ENCODE data around the gene PRKAG1.

PRKAG1 gene

GRCh38 chr12:49026101-49026500, 7.5 kb upstream of the PRKAG1 start:
- DNase-seq (ENCODE audit: low read depth in 2 of 2) = no peak
- no peak overlapping the region for H3K4me3 ChIP-seq (replicated peaks in 1 of 2; ENCODE audit: low read depth in 2 of 2, low read length in 2 of 2)
- TF ChIP-seq, protein P1, sequence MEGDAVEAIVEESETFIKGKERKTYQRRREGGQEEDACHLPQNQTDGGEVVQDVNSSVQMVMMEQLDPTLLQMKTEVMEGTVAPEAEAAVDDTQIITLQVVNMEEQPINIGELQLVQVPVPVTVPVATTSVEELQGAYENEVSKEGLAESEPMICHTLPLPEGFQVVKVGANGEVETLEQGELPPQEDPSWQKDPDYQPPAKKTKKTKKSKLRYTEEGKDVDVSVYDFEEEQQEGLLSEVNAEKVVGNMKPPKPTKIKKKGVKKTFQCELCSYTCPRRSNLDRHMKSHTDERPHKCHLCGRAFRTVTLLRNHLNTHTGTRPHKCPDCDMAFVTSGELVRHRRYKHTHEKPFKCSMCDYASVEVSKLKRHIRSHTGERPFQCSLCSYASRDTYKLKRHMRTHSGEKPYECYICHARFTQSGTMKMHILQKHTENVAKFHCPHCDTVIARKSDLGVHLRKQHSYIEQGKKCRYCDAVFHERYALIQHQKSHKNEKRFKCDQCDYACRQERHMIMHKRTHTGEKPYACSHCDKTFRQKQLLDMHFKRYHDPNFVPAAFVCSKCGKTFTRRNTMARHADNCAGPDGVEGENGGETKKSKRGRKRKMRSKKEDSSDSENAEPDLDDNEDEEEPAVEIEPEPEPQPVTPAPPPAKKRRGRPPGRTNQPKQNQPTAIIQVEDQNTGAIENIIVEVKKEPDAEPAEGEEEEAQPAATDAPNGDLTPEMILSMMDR (IDR thresholded peaks at IDR 0.05; ENCODE audit: low read depth, low read length) = no peak

DNA sequence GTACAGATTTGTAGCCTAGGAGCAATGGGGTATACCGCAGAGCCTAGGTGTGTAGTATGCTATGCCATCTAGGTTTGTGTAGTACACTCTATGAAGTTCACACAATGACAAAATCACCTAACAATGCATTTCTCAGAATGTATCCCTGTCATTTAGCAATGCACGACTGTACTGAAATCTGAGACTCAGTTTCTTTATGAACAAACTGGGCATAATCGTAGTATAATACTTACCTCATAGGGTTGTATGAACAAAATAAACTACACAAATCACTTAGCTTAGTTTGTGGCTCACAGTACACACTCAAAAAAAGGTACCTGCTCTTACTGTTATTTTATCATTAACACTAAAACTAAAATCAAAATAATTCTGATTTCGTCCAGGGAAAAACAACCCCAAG, 6.9 kb upstream of the PRKAG1 start:
- DNase-seq (ENCODE audit: low read depth in 2 of 2) = no peak
- TF ChIP-seq, protein P1 (IDR thresholded peaks at IDR 0.05; ENCODE audit: low read depth, low read length) = no peak
- H3K4me3 ChIP-seq (replicated peaks in 1 of 2; ENCODE audit: low read depth in 2 of 2, low read length in 2 of 2) = no peak overlapping the region

DNA sequence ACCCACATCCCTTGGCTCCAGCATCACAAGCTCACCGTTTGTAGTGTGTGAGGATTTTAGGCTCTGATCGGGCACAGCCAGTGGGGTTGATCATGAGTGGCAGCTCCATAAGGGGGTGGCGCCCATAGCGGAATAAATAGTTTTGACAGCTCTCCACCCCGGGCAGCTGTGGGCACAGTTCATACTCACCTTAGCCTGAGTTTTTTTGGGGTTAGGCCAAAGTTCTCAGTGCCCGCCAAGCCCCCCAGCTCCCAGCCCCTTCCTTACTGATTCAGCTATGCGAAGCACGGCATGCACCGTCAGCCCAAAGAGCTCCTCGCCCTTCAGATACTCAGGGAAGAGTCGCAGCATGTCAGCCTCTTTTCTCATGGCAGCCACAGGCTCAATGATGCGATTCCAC, 6.0 kb upstream of the PRKAG1 start:
- H3K4me3 ChIP-seq (replicated peaks in 1 of 2; ENCODE audit: low read depth in 2 of 2, low read length in 2 of 2) = no peak overlapping the region
- TF ChIP-seq, protein P1 (IDR thresholded peaks at IDR 0.05; ENCODE audit: low read depth, low read length) = no peak
- no peak for DNase-seq (ENCODE audit: low read depth in 2 of 2)

DNA sequence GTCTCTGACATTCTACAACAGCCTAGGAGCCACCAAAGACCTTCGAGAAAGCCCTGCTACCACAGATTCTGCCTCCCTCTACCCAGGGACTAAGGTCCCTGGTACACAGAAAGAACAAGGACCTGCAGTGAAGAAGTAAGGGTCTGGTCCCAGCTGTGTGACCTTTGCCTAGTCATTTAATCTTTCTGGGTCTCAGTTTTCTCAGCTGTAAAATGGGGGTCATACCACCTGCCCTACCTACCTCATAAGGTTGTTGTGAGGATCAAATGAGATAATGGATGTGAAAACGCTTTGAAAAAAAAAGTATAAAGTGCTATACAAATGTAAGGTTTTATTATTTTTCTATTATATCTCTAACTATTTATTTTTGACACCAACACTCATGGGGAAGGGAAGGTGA, 5.2 kb upstream of the PRKAG1 start:
- H3K4me3 ChIP-seq (replicated peaks in 1 of 2; ENCODE audit: low read depth in 2 of 2, low read length in 2 of 2) = no peak overlapping the region
- TF ChIP-seq, protein P1 (IDR thresholded peaks at IDR 0.05; ENCODE audit: low read depth, low read length) = no peak

GRCh38 chr12:49022558-49023178, 4.1 kb upstream of the PRKAG1 start:
- TF ChIP-seq, protein P1 (IDR thresholded peaks at IDR 0.05; ENCODE audit: low read depth, low read length) = no peak
- no peak for DNase-seq (ENCODE audit: low read depth in 2 of 2)
- H3K4me3 ChIP-seq (replicated peaks in 1 of 2; ENCODE audit: low read depth in 2 of 2, low read length in 2 of 2) = no peak overlapping the region

More for the DNA sequence above, 5.2 kb upstream of the PRKAG1 start:
- no peak for DNase-seq (ENCODE audit: low read depth in 2 of 2)

GRCh38 chr12:49021292-49021915, 2.8 kb upstream of the PRKAG1 start:
- no peak overlapping the region for H3K4me3 ChIP-seq (replicated peaks in 1 of 2; ENCODE audit: low read depth in 2 of 2, low read length in 2 of 2)
- TF ChIP-seq, protein P1 (IDR thresholded peaks at IDR 0.05; ENCODE audit: low read depth, low read length) = no peak
- DNase-seq (ENCODE audit: low read depth in 2 of 2) = no peak
